GM19099 (cell line): ENCODE measurements around the gene PDE4C.
A peak's percentile ranks its signal among the peaks of the same experiment; 100 is the strongest.

Experiments
- POLR2A ChIP-seq: IDR thresholded peaks from 3 replicates; pipeline ENCODE4 v1.6.1; 2011; ENCODE audit warnings: low read depth; ENCODE audit not compliant: insufficient read length; ENCODE audit errors: extremely low read depth

Gene PDE4C

GRCh38 chr19:18218600-18218999 is 7.6 kb downstream of the PDE4C start:
- no peak for TF ChIP-seq POLR2A

- TF ChIP-seq POLR2A: no peak
Measured at GRCh38 chr19:18218159-18218558, 8.1 kb downstream of the PDE4C start.

- no peak for TF ChIP-seq POLR2A
Measured at GRCh38 chr19:18216789-18217188, 9.4 kb downstream of the PDE4C start.

GRCh38 chr19:18214779-18215433 is 11.3 kb downstream of the PDE4C start:
- TF ChIP-seq POLR2A: no peak

- no peak for TF ChIP-seq POLR2A
Measured at GRCh38 chr19:18211683-18212082, 14.6 kb downstream of the PDE4C start.

GRCh38 chr19:18208098-18208951 is 17.9 kb downstream of the PDE4C start:
- TF ChIP-seq POLR2A: no peak

- no peak for TF ChIP-seq POLR2A
Measured at GRCh38 chr19:18206018-18206417, 20.2 kb downstream of the PDE4C start.

GRCh38 chr19:18205200-18205892 is 20.9 kb downstream of the PDE4C start:
- no peak for TF ChIP-seq POLR2A

GRCh38 chr19:18204394-18205199 is 21.6 kb downstream of the PDE4C start:
- TF ChIP-seq POLR2A: no peak

- TF ChIP-seq POLR2A: peak; percentile 19
Measured at GRCh38 chr19:18203863-18204393, 22.3 kb downstream of the PDE4C start, which contains the start of gene RAB3A. TSS of gene RAB3A (minus strand) at chr19:18204042. CDS start at chr19:18202740, 1,302 bp downstream.

- no peak for TF ChIP-seq POLR2A
Measured at GRCh38 chr19:18203408-18203862, 22.8 kb downstream of the PDE4C start.

GRCh38 chr19:18202778-18203407 is 23.3 kb downstream of the PDE4C start:
- no peak for TF ChIP-seq POLR2A

GRCh38 chr19:18202397-18202777 is 23.9 kb downstream of the PDE4C start:
- TF ChIP-seq POLR2A: no peak

- TF ChIP-seq POLR2A: no peak
Measured at GRCh38 chr19:18198374-18198773, 27.9 kb downstream of the PDE4C start.
